ENCODE data around the gene C9orf40.

The C9orf40 gene

GRCh38 chr9:74935008-74935407, 17.7 kb downstream of the C9orf40 start:
- no peak for DNase-seq

DNA sequence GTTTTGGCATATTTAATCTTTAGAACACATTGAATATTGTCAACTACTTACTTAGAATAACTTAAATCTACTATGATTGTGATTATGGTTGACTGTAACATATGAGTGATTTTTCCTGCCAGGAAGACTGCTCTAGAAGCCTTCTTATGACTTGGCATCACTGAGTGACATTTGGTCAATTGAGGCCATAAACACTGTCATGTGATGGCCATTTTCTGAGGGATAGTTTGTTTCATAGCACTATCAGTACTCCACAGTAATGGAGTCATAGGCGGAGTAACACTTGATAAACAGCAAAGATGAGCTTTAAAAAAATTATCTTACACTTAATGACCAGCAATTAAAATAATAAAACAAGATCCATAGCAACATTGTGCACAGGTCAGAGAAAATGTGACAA, 31.0 kb downstream of the C9orf40 start:
- DNase-seq, result no peak

DNA sequence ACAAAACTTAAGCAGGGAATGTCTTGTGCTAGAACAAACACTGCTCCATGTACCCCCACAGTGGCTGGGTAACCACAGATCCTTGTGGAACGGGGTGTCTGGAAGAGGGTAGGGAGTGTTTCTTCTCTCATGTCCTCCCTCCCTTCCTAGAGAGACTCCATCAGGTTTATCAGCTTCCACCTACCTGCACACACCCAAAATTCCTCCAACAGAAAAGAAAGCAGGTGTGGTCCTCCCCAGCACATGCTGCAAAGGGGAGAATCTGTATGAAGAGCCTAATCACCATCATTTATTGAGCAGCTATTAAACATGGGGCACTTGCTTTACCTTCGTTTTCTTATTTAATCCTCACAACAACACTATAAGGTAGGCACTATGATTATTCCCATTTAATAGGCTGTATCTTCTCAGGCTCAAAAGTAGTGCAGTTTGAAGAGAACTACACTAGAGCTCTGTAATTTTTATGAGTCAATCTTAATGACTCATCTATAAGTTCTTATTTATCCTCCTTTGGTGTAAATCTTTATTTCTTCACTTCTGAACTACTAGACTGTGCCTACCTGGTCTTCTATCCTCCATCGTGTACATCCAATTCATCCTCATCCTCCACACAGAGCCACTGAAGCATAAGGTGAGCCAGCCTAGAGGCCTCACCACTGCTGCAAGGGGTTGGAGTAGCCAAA, 31.6 kb downstream of the C9orf40 start:
- DNase-seq, result no peak

DNA sequence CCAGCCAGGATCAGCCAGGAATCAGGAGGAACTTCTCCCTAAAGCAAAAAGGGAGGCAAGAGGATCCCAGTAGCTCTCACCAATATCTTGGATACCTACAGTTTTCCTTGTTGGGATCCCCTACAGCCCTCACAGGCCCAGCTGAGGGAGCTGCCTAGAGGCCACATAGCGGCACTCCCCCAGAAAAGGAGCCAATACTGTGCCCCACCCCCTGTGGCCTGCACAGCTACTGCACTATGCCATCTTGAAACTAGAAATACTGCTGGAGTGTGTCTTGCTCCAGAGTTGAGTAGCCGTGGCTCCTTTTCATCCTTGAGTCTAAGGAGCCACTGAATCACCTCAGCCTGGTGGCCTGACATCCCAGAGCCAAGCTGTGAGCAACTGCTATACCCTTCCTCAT, 42.7 kb downstream of the C9orf40 start:
- no peak for DNase-seq

DNA sequence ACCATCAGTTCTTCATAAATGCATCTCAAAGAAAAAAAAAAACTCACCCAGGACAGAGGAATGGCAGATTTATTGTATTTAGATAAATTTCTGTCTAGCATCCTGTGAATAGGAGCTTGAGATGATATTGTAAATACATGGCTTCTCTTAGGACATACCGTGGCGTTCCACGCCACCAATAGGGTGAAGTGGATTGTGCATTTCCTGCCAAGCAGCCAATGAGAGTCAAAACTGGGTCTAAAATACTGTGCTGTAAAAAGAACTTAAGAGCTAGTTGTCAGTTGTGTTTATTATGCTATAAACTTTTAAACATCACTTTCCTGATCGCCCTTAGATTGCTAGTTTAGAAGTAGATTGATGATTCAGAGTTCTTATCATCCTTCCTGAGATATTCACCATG, 44.0 kb downstream of the C9orf40 start:
- DNase-seq, result no peak

- DNase-seq, result no peak
These were observed 45.6 kb downstream of the C9orf40 start for GRCh38 chr9:74907085-74907484.

DNA sequence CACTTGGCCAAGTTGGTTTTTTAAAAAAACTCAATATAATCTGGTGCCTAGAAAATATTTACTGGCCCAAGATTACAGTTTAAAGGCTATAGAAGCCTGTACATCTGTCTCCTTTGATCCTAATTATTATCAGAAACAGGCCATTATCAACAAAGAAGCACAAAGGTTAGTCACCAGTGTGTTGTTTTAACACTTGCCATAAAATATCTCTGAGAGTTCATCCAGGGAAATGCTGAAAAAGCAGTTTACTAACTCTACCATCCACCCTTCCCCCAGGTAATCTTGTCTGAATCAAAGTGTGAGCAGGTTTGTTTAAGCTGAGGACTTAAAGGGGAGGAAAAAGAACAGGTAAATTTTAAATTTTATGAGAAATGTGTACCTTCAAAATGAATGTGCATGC, 51.7 kb downstream of the C9orf40 start:
- no peak for DNase-seq

Measured in MV-4-11 (cell line).